K562 (cell line): ENCODE measurements around the gene WNK1. TPM values are rescaled to one million over a fixed set of nuclear protein-coding genes. Genes with fewer than 3 reads are reported as not detected.

Source experiments
- ATAC-seq: fragments of 200-7000 bp; cut with Tn5 transposase; 3 replicates; pipeline ENCODE4 v1.9.1; 2020; ENCODE audit warnings: moderate library complexity
- BruUV-seq: library from RNA; stranded (reverse); fragments of 400-500 nt; replicated peaks from 2 replicates; lab custom pipeline; 2021; lab: Mats Ljungman, UMichigan
- CTCF ChIA-PET: fragments of 300-600 bp; formaldehyde crosslinking; extraction: SDS; loops from one replicate; lab custom pipeline; 2021; ENCODE audit warnings: low intra/inter-chr PET ratio; lab: Yijun Ruan, JAX
- POLR2A ChIA-PET: fragments of 300-600, 350-650 bp; sonication (Branson Sonifier 250); formaldehyde crosslinking; extraction: SDS; loops from one replicate; lab custom pipeline; 2021; ENCODE audit warnings: antibody characterized with exemption, inconsistent platforms; lab: Yijun Ruan, JAX
- DNase-seq, 4 experiments: peaks; one replicate each; pipeline versions ENCODE4 v3.0.0 to v3.0.0-alpha.2; 2011 to 2018; ENCODE audit warnings: low spot score in 3 of 4, mixed read lengths in 3 of 4; ENCODE audit errors: extremely low read depth in 1 of 4
- FAIRE-seq: peaks from 2 replicates; lab custom pipeline; 2011; peaks lifted over from hg19 to GRCh38; lab: Jason Lieb, UNC
- H2AFZ ChIP-seq: 2 replicates; pipeline ENCODE4 v1.6.0; 2011; ENCODE audit warnings: low read depth, low read length, control low read depth, inconsistent platforms
- H3K27ac ChIP-seq: fragments of 200-600 bp; 3 replicates; pipeline ENCODE4 v1.8.0; 2011; ENCODE audit warnings: low read depth, mild to moderate bottlenecking, control low read depth, inconsistent platforms, low read length, moderate library complexity, mixed read lengths; ENCODE audit errors: extremely low read depth
- H3K27me3 ChIP-seq, 2 experiments: fragments of 300-600 bp in 1 of 2; 2 replicates in 1 of 2; 3 replicates in 1 of 2; pipeline versions ENCODE4 v1.6.0 to v1.8.0; 2011; ENCODE audit warnings: inconsistent platforms in 2 of 2, low read length in 2 of 2, mild to moderate bottlenecking in 1 of 2, mixed read lengths in 1 of 2, moderate library complexity in 1 of 2; ENCODE audit not compliant: control insufficient read depth in 2 of 2, insufficient read depth in 2 of 2
- H3K36me3 ChIP-seq: fragments of 300-600 bp; 3 replicates; pipeline ENCODE4 v1.8.0; 2011; ENCODE audit warnings: mild to moderate bottlenecking, low read length, inconsistent platforms; ENCODE audit not compliant: control insufficient read depth, insufficient read depth
- H3K4me1 ChIP-seq, 2 experiments: fragments of 200-600 bp in 1 of 2; replicated peaks in 1 of 2; 2 replicates in 1 of 2; 3 replicates in 1 of 2; pipeline versions ENCODE4 v1.5.1 to v1.8.0; 2011; ENCODE audit warnings: inconsistent platforms in 2 of 2, low read length in 2 of 2, mild to moderate bottlenecking in 1 of 2, mixed read lengths in 1 of 2, moderate library complexity in 1 of 2; ENCODE audit not compliant: control insufficient read depth in 2 of 2, insufficient read depth in 2 of 2
- H3K4me2 ChIP-seq: 2 replicates; pipeline ENCODE4 v1.6.1; 2011; ENCODE audit warnings: low read length, control low read depth, inconsistent platforms, mixed read lengths; ENCODE audit not compliant: insufficient read depth
- H3K4me3 ChIP-seq: fragments of 200-600 bp; sonication (generic), shearing (Covaris generic); 2 replicates; pipeline ENCODE4 v1.5.1; 2016; ENCODE audit warnings: control low read depth, inconsistent platforms
- H3K79me2 ChIP-seq: fragments of 200-600 bp; 3 replicates; pipeline ENCODE4 v1.8.0; 2011; ENCODE audit warnings: low read length, inconsistent platforms; ENCODE audit not compliant: control insufficient read depth, insufficient read depth
- H3K9ac ChIP-seq, 2 experiments: 2 replicates each; pipeline versions ENCODE4 v1.6.0 to v1.6.1; 2011; ENCODE audit warnings: low read depth in 2 of 2, low read length in 2 of 2, control low read depth in 1 of 2, inconsistent platforms in 1 of 2, mild to moderate bottlenecking in 1 of 2, mixed read lengths in 1 of 2; ENCODE audit not compliant: insufficient read depth in 1 of 2
- H3K9me1 ChIP-seq: one replicate; pipeline ENCODE4 v1.6.0; 2011; ENCODE audit warnings: inconsistent platforms, mild to moderate bottlenecking, low read length, moderate library complexity; ENCODE audit not compliant: control insufficient read depth, insufficient read depth
- H3K9me3 ChIP-seq: replicated peaks from 2 replicates; pipeline ENCODE4 v1.5.1; 2011; ENCODE audit warnings: low read depth, low read length, inconsistent platforms; ENCODE audit not compliant: control insufficient read depth, insufficient read depth
- H4K20me1 ChIP-seq: replicated peaks from 2 replicates; pipeline ENCODE4 v1.6.1; 2011; ENCODE audit warnings: low read length, inconsistent platforms, mixed read lengths; ENCODE audit not compliant: control insufficient read depth, insufficient read depth
- EHMT2 ChIP-seq: fragments of 450-650 bp; IDR thresholded peaks from 2 replicates; pipeline ENCODE4 v1.6.1; 2018; ENCODE audit warnings: antibody characterized with exemption
- JUND ChIP-seq, 2 experiments: IDR thresholded peaks; 2 replicates in 1 of 2; 3 replicates in 1 of 2; pipeline ENCODE4 v1.6.1; 2011; ENCODE audit warnings: borderline replicate concordance in 2 of 2, low read depth in 2 of 2, low read length in 2 of 2, improper control_type of control experiment in 1 of 2, missing biosample characterization in 1 of 2, missing genetic modification characterization in 1 of 2, missing genetic modification reagents in 1 of 2
- KLF1 ChIP-seq: fragments of 450-650 bp; IDR thresholded peaks from 2 replicates; pipeline ENCODE4 v1.6.1; 2016; ENCODE audit warnings: missing genetic modification characterization, missing compliant biosample characterization
- MAFG ChIP-seq: fragments of 450-650 bp; conservative IDR thresholded peaks from 2 replicates; pipeline ENCODE4 v1.6.1; 2016; ENCODE audit warnings: missing genetic modification characterization, missing compliant biosample characterization
- MEF2D ChIP-seq: conservative IDR thresholded peaks from 2 replicates; pipeline ENCODE4 v1.6.1; 2016; ENCODE audit warnings: low read depth, missing genetic modification characterization, missing compliant biosample characterization
- MTA2 ChIP-seq: fragments of 450-650 bp; IDR thresholded peaks from 2 replicates; pipeline ENCODE4 v1.6.1; 2016; ENCODE audit warnings: low read depth
- NCOA2 ChIP-seq, 2 experiments: fragments of 450-650 bp; IDR thresholded peaks; 2 replicates each; pipeline ENCODE4 v1.6.1; 2018; ENCODE audit warnings: mild to moderate bottlenecking in 2 of 2, moderate library complexity in 1 of 2; ENCODE audit not compliant: partially characterized antibody in 2 of 2
- PATZ1 ChIP-seq: fragments of 250-450 bp; sonication (Bioruptor Pico); IDR thresholded peaks from 2 replicates; pipeline ENCODE4 v1.5.0; 2020; ENCODE audit warnings: mild to moderate bottlenecking, borderline replicate concordance
- RBBP5 ChIP-seq: fragments of 200-600 bp; sonication (generic); IDR thresholded peaks from 2 replicates; pipeline ENCODE4 v1.6.1; 2012; ENCODE audit warnings: borderline replicate concordance, mild to moderate bottlenecking, low read length, control low read depth, inconsistent platforms; ENCODE audit not compliant: insufficient read depth, poor library complexity, severe bottlenecking
- RBM25 ChIP-seq: fragments of 200-400 bp; formaldehyde crosslinking; IDR thresholded peaks from 2 replicates; pipeline ENCODE4 v1.6.1; 2018; ENCODE audit warnings: low read length, low read depth, moderate library complexity; ENCODE audit not compliant: severe bottlenecking
- RERE ChIP-seq: sonication (generic); formaldehyde crosslinking; IDR thresholded peaks from 2 replicates; pipeline ENCODE4 v1.8.0; 2023; ENCODE audit warnings: missing genetic modification reagents, mild to moderate bottlenecking, borderline replicate concordance
- ZNF232 ChIP-seq: sonication (generic); formaldehyde crosslinking; IDR thresholded peaks from 2 replicates; pipeline ENCODE4 v1.8.0; 2022; ENCODE audit warnings: mild to moderate bottlenecking, missing genetic modification reagents
- ZNF639 ChIP-seq, 2 experiments: fragments of 200-800 bp in 1 of 2; sonication (Bioruptor generic) in 1 of 2; sonication (generic) in 1 of 2; formaldehyde crosslinking in 1 of 2; IDR thresholded peaks in 1 of 2; conservative IDR thresholded peaks in 1 of 2; 2 replicates each; pipeline versions ENCODE4 v1.5.0 to v1.6.1; 2016 to 2020; ENCODE audit warnings: missing compliant biosample characterization in 1 of 2, missing genetic modification characterization in 1 of 2, missing genetic modification reagents in 1 of 2
- WGBS: fragments of 100-300 bp; shearing (Covaris generic); methylation state at CpG from one replicate; pipeline ENCODE4 v1.1.6; 2016; ENCODE audit warnings: low coverage, mixed read lengths; ENCODE audit not compliant: insufficient coverage; ENCODE audit errors: missing lambda C conversion rate; 5-methylcytosine and 5-hydroxymethylcytosine counted together
- in situ Hi-C: fragments of 300-500 bp; cut with MboI; formaldehyde crosslinking; loops from 4 replicates; pipeline ENCODE4 v1.15.0; 2018; ENCODE audit warnings: inconsistent platforms, mixed read lengths
- intact Hi-C: fragments of 100-400 bp; cut with micrococcal nuclease; formaldehyde crosslinking; loops from 2 replicates; pipeline ENCODE4 v1.14.2; 2022
- polyA plus RNA-seq, 8 experiments: library from polyadenylated mRNA; depleted of rRNA in 4 of 8; stranded (reverse) in 5 of 8; unstranded in 3 of 8; fragments of >200 nt; fragmentation: Nextera tagmentation in 2 of 8; fragmentation: Illumina TruSeq in 1 of 8; extraction: Ambion mirVana in 2 of 8; extraction: Trizol in 1 of 8; gene quantifications; 2 replicates each; pipeline versions ENCODE4 v1.2.1 to v1.2.3, GENCODE V29; 2011 to 2014; ENCODE audit warnings: inconsistent platforms in 1 of 8, missing spikeins in 1 of 8
- total RNA-seq, 7 experiments: library from RNA; depleted of rRNA in 6 of 7; stranded (reverse); fragments of >200 nt in 6 of 7; fragmentation: Illumina TruSeq in 2 of 7; extraction: Trizol in 2 of 7; gene quantifications; 2 replicates each; pipeline versions ENCODE4 v1.2.1 to v1.2.3, GENCODE V29; 2011 to 2021; ENCODE audit warnings: low replicate concordance in 1 of 7

Gene WNK1
- total and polyA plus RNA-seq, 9 of the 15 experiments (the other 6 are each of a cell fraction or from before 2014, with no cell fraction given): 4.3 to 73.9 (median 31.0) TPM

- Histone ChIP-seq H4K20me1 (no peaks in the 10 kb centered on the region), H2AFZ (no peak overlapping the region), H3K79me2 (peaks cover 31% of the 10 kb centered on the region), H3K36me3 (peaks cover 6% of the 10 kb centered on the region; the same call in 2 of the 3 replicates), H3K4me1 (no peaks in the 10 kb centered on the region), H3K9me3 (no peaks in the 10 kb centered on the region), H3K27ac (no peak overlapping the region), H3K4me2 (no peak overlapping the region), H3K27me3 (no peaks in the 10 kb centered on the region), H3K9ac (no peak overlapping the region), H3K4me3 (no peak overlapping the region), H3K9me1 (peaks cover 3% of the 10 kb centered on the region)
- DNase-seq (no peak), ATAC-seq (no peak), FAIRE-seq (no peak)
- no TSS peak for BruUV-seq
- POLR2A ChIA-PET: no interaction called here
- CTCF ChIA-PET: no interaction called here
- in situ Hi-C loops: no loop called here
- intact Hi-C loops: no loop called here
- WGBS: 94% methylated on average over 2 of the region's 2 CpGs
- TF ChIP-seq NCOA2 (IDR thresholded peaks at IDR 0.05; ENCODE audit: partially characterized antibody in 2 of 2): no peak
- no peak for TF ChIP-seq MTA2
- TF ChIP-seq MAFG: no peak
- no peak for TF ChIP-seq MEF2D
- no peak for TF ChIP-seq KLF1
- TF ChIP-seq RBBP5: no peak
- no peak for TF ChIP-seq PATZ1
- no peak for TF ChIP-seq RBM25
- TF ChIP-seq ZNF232: no peak
- TF ChIP-seq ZNF639 (CRISPR knock-in tag; conservative IDR thresholded peaks at IDR 0.05 in 1 of 2, IDR thresholded peaks at IDR 0.05 in 1 of 2): no peak
- TF ChIP-seq RERE (CRISPR knock-in tag): no peak
- no peak for TF ChIP-seq EHMT2
- no peak for TF ChIP-seq JUND (IDR thresholded peaks at IDR 0.05; ENCODE audit: borderline replicate concordance, low read depth, low read length)
- TF ChIP-seq JUND (tag; IDR thresholded peaks at IDR 0.05; ENCODE audit: borderline replicate concordance, low read depth, low read length): no peak
These were observed 94.0 kb downstream of the WNK1 start for GRCh38 chr12:846421-846820.
